Muscle of back (tissue), 11 donors: ENCODE data around the gene PPM1F. TPM values are rescaled to one million over a fixed set of nuclear protein-coding genes. Genes with fewer than 3 reads are reported as not detected.
"Not testable (repeated sequence)": the region's sequence is repeated elsewhere in the genome, so short reads cannot be mapped to it uniquely, and the experiment has no call there.

Experiments used
- DNase-seq, 3 donors: peaks; one replicate each; pipeline versions ENCODE4 v3.0.0 to v3.0.0-alpha.2; 2013
- polyA plus RNA-seq, 10 donors: library from polyadenylated mRNA; unstranded; fragments of 120-200 nt; gene quantifications; one replicate each; pipeline ENCODE4 v1.2.1, GENCODE V29; 2013; ENCODE audit not compliant: insufficient read length in 10 of 10

PPM1F gene
- polyA plus RNA-seq, 10 donors, result 36.5 to 56.2 (median 45.3) TPM

- DNase-seq, result peak; percentile 62 to 82 (median 73)
These were observed 10.0 kb downstream of the PPM1F start for GRCh38 chr22:21942407-21943343.

- no peak for DNase-seq
These were observed 10.7 kb downstream of the PPM1F start for GRCh38 chr22:21941921-21942320.

- DNase-seq, result no peak
These were observed 12.1 kb downstream of the PPM1F start for GRCh38 chr22:21940521-21940920.

- DNase-seq, result not testable (repeated sequence)
These were observed 12.7 kb downstream of the PPM1F start for GRCh38 chr22:21939935-21940334.

GRCh38 chr22:21939461-21939913, 13.2 kb downstream of the PPM1F start:
- DNase-seq, result peak in 1 of 3 donors; percentile 62

GRCh38 chr22:21938906-21939305, 13.7 kb downstream of the PPM1F start:
- no peak for DNase-seq

- peak; percentile 92 to 98 (median 96) for DNase-seq
These were observed 14.4 kb downstream of the PPM1F start for GRCh38 chr22:21938071-21938822.

GRCh38 chr22:21937821-21938070, 14.9 kb downstream of the PPM1F start:
- DNase-seq, result no peak

GRCh38 chr22:21937041-21937820, 15.4 kb downstream of the PPM1F start:
- DNase-seq, result peak in 2 of 3 donors; percentile 55 to 71

GRCh38 chr22:21936151-21936775, 16.4 kb downstream of the PPM1F start:
- DNase-seq, result no peak

GRCh38 chr22:21933910-21934309, 18.7 kb downstream of the PPM1F start:
- no peak for DNase-seq

GRCh38 chr22:21933413-21933812, 19.2 kb downstream of the PPM1F start:
- no peak for DNase-seq

- no peak for DNase-seq
These were observed 20.3 kb downstream of the PPM1F start for GRCh38 chr22:21932347-21932746.

- no peak for DNase-seq
These were observed 21.6 kb downstream of the PPM1F start for GRCh38 chr22:21931056-21931455.

GRCh38 chr22:21929253-21929652, 23.4 kb downstream of the PPM1F start:
- DNase-seq, result no peak

- DNase-seq, result no peak
These were observed 24.6 kb downstream of the PPM1F start for GRCh38 chr22:21928048-21928447.

- DNase-seq, result no peak
These were observed 25.3 kb downstream of the PPM1F start for GRCh38 chr22:21927174-21927823.

- DNase-seq, result no peak
These were observed 25.9 kb downstream of the PPM1F start for GRCh38 chr22:21926728-21927127.

- no peak for DNase-seq
These were observed 29.5 kb downstream of the PPM1F start for GRCh38 chr22:21923163-21923561.

GRCh38 chr22:21922370-21923162, 30.1 kb downstream of the PPM1F start:
- DNase-seq, result no peak
